PFSK-1 (cell line): ENCODE measurements around the gene ANKRD42.

Experiments
- POLR2AphosphoS5 ChIP-seq: IDR thresholded peaks from 2 replicates; pipeline ENCODE4 v1.6.1; 2012; ENCODE audit warnings: low read depth, mild to moderate bottlenecking, control low read depth, low read length, moderate library complexity
- REST ChIP-seq, 2 experiments: IDR thresholded peaks; 2 replicates each; pipeline versions ENCODE4 v1.6.1 to v1.8.0; 2011 to 2012; ENCODE audit warnings: low read depth in 2 of 2, low read length in 2 of 2, control low read depth in 1 of 2, inconsistent platforms in 1 of 2, mild to moderate bottlenecking in 1 of 2, moderate library complexity in 1 of 2; ENCODE audit not compliant: insufficient read depth in 1 of 2
- SIN3A ChIP-seq: IDR thresholded peaks from 2 replicates; pipeline ENCODE4 v1.6.1; 2012; ENCODE audit warnings: mild to moderate bottlenecking, low read length, moderate library complexity, borderline replicate concordance; ENCODE audit not compliant: insufficient read depth
- TAF1 ChIP-seq: IDR thresholded peaks from 2 replicates; pipeline ENCODE4 v1.6.1; 2012; ENCODE audit warnings: low read length, control low read depth, borderline replicate concordance; ENCODE audit not compliant: insufficient read depth

DNA sequence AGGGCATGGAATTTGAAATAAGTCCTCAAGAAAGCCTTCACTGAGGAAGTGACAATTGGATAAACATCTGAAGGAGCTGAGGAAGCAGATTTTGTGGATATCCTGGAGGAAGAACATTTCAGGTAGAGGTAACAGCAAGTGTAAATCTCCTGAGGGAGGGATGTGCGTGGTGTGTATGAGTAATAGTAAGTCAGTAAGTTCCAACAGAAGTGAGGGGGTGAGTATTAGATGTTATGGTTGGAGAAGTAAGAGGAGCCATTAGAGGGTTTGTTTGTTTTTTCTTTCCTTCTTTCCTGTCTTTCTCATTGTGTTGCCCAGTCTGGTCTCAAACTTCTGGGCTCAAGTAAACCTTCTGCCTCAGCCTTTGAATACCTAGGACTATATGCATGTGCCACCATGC is 29.0 kb downstream of the ANKRD42 start:
- TF ChIP-seq POLR2AphosphoS5, result no peak
- no peak for TF ChIP-seq TAF1
- TF ChIP-seq REST (IDR thresholded peaks at IDR 0.05; ENCODE audit: insufficient read depth in 1 of 2, low read depth in 2 of 2, low read length in 2 of 2), result no peak
- TF ChIP-seq SIN3A, result no peak
